ENCODE results near the gene JMJD8. TPM values are rescaled to one million over a fixed set of nuclear protein-coding genes. Genes with fewer than 3 reads are reported as not detected.

Gene JMJD8
- total and polyA plus RNA-seq, 9 of the 15 experiments (the other 6 are each of a cell fraction or from before 2014, with no cell fraction given) = 1.2 to 50.6 (median 29.3) TPM

GRCh38 chr16:678858-679813 is 5.0 kb downstream of the JMJD8 start (continued):
- no peak for TF ChIP-seq ATF2 (CRISPR knock-in tag; IDR thresholded peaks at IDR 0.05)
- TF ChIP-seq L3MBTL2 (IDR thresholded peaks at IDR 0.05) = peak; percentile 33; the same call in 1 of the 2 replicates
- TF ChIP-seq NCOA6 (IDR thresholded peaks at IDR 0.05) = no peak
- TF ChIP-seq ZNF239 (CRISPR knock-in tag; IDR thresholded peaks at IDR 0.05) = no peak
- no peak for TF ChIP-seq TSHZ1 (CRISPR knock-in tag; IDR thresholded peaks at IDR 0.05)
- TF ChIP-seq ZNF324 (CRISPR knock-in tag; IDR thresholded peaks at IDR 0.05) = no peak
- no peak for TF ChIP-seq ZZZ3 (IDR thresholded peaks at IDR 0.05)
- no peak for TF ChIP-seq ZNF384 (IDR thresholded peaks at IDR 0.05; ENCODE audit: low read depth, low read length)
- TF ChIP-seq BMI1 (IDR thresholded peaks at IDR 0.05; ENCODE audit: low read length) = no peak
- TF ChIP-seq ZNF609 (CRISPR knock-in tag; IDR thresholded peaks at IDR 0.05; ENCODE audit: borderline replicate concordance) = no peak
- no peak for TF ChIP-seq KLF10 (CRISPR knock-in tag; IDR thresholded peaks at IDR 0.05)
- TF ChIP-seq ATF6 (CRISPR knock-in tag; IDR thresholded peaks at IDR 0.05) = no peak

Data from K562 (cell line).